ENCODE data around the gene DSTYK. TPM values are rescaled to one million over a fixed set of nuclear protein-coding genes. Genes with fewer than 3 reads are reported as not detected.

Gene DSTYK
- polyA plus RNA-seq, 1 donor from 2014 or later = 12.1 TPM

- Histone ChIP-seq H2AFZ (ENCODE audit: low read depth, low read length) (peak within 1 kb of the TSS; percentile 80), H3K36me3 (ENCODE audit: insufficient read depth, low read length) (no peaks in the 10 kb centered on the region), H3K4me3 (ENCODE audit: low read length) (peak within 1 kb of the TSS; percentile 82), H4K20me1 (ENCODE audit: insufficient read depth) (no peaks in the 10 kb centered on the region), H3K4me2 (ENCODE audit: low read length) (peak within 1 kb of the TSS; percentile 82), H3K9ac (ENCODE audit: low read length) (peak within 1 kb of the TSS; percentile 72), H3F3A (ENCODE audit: insufficient read depth, low read length, poor library complexity, severe bottlenecking) (no peaks in the 10 kb centered on the region), H3K9me3 (ENCODE audit: low read length) (no peaks in the 10 kb centered on the region), H3K27ac (ENCODE audit: low read length) (peak within 1 kb of the TSS; percentile 51), H3K79me2 (replicated peaks; ENCODE audit: insufficient read depth, low read length) (peaks cover 3% of the 10 kb centered on the region), H3K27me3 (ENCODE audit: insufficient read depth, low read depth, low read length) (no peaks in the 10 kb centered on the region), H3K9me2 (ENCODE audit: insufficient read depth, low read length) (no peaks in the 10 kb centered on the region)
- TF ChIP-seq EZH2 (IDR thresholded peaks at IDR 0.05; ENCODE audit: borderline replicate concordance, insufficient read depth, low read length, poor library complexity, severe bottlenecking) (no peak), SMC3 (conservative IDR thresholded peaks at IDR 0.05; ENCODE audit: poor library complexity) (no peak), TAF1 (IDR thresholded peaks at IDR 0.05; ENCODE audit: low read depth) (no peak), CTCF (IDR thresholded peaks at IDR 0.05; ENCODE audit: poor library complexity, severe bottlenecking) (no peak), MXI1 (conservative IDR thresholded peaks at IDR 0.05; ENCODE audit: poor library complexity, severe bottlenecking) (peak; percentile 49), REST (IDR thresholded peaks at IDR 0.05; ENCODE audit: borderline replicate concordance) (no peak), POLR2AphosphoS5 (IDR thresholded peaks at IDR 0.05) (peak; percentile 63), EP300 (conservative IDR thresholded peaks at IDR 0.05; ENCODE audit: poor library complexity, severe bottlenecking) (no peak), RAD21 (conservative IDR thresholded peaks at IDR 0.05) (no peak)
These were observed 16.1 kb upstream of the DSTYK start, which contains the start of gene TMCC2 for GRCh38 chr1:205227584-205228013. Gene TMCC2, plus strand, starts transcription at chr1:205227946. Its CDS starts 619 bp downstream, at chr1:205228565.

GRCh38 chr1:205226868-205227583, 15.5 kb upstream of the DSTYK start:
- peak overlapping the region; percentile 82 for H3K4me2 ChIP-seq (ENCODE audit: low read length)
- H3K4me3 ChIP-seq (ENCODE audit: low read length) = peak overlapping the region; percentile 75
- no peaks in the 10 kb centered on the region for H3F3A ChIP-seq (ENCODE audit: insufficient read depth, low read length, poor library complexity, severe bottlenecking)
- H3K36me3 ChIP-seq (ENCODE audit: insufficient read depth, low read length) = no peaks in the 10 kb centered on the region
- peak overlapping the region; percentile 48 for H3K27ac ChIP-seq (ENCODE audit: low read length)
- H3K27me3 ChIP-seq (ENCODE audit: insufficient read depth, low read depth, low read length) = no peaks in the 10 kb centered on the region
- H3K9me2 ChIP-seq (ENCODE audit: insufficient read depth, low read length) = no peaks in the 10 kb centered on the region
- H4K20me1 ChIP-seq (ENCODE audit: insufficient read depth) = no peaks in the 10 kb centered on the region
- peaks cover 3% of the 10 kb centered on the region for H3K79me2 ChIP-seq (replicated peaks; ENCODE audit: insufficient read depth, low read length)
- H3K9ac ChIP-seq (ENCODE audit: low read length) = peak overlapping the region; percentile 71
- H2AFZ ChIP-seq (ENCODE audit: low read depth, low read length) = peak overlapping the region; percentile 80
- H3K9me3 ChIP-seq (ENCODE audit: low read length) = no peaks in the 10 kb centered on the region
- TF ChIP-seq RAD21 (conservative IDR thresholded peaks at IDR 0.05) = no peak
- no peak for TF ChIP-seq TAF1 (IDR thresholded peaks at IDR 0.05; ENCODE audit: low read depth)
- no peak for TF ChIP-seq MXI1 (conservative IDR thresholded peaks at IDR 0.05; ENCODE audit: poor library complexity, severe bottlenecking)
- no peak for TF ChIP-seq REST (IDR thresholded peaks at IDR 0.05; ENCODE audit: borderline replicate concordance)
- TF ChIP-seq CTCF (IDR thresholded peaks at IDR 0.05; ENCODE audit: poor library complexity, severe bottlenecking) = no peak
- TF ChIP-seq SMC3 (conservative IDR thresholded peaks at IDR 0.05; ENCODE audit: poor library complexity) = no peak

All from neural cell (in vitro differentiated cells).